ENCODE measurements around the gene FBXW11.

FBXW11 gene

GRCh38 chr5:172006321-172007174 is at the start of gene FBXW11:
Gene FBXW11 (minus strand): TSS chr5:172006638. CDS start chr5:172006502, 136 bp downstream.
- peak; percentile 99 for DNase-seq (ENCODE audit: low read depth)

GRCh38 chr5:172055996-172056395 is 49.6 kb upstream of the FBXW11 start:
- no peak for DNase-seq (ENCODE audit: low read depth)

DNA sequence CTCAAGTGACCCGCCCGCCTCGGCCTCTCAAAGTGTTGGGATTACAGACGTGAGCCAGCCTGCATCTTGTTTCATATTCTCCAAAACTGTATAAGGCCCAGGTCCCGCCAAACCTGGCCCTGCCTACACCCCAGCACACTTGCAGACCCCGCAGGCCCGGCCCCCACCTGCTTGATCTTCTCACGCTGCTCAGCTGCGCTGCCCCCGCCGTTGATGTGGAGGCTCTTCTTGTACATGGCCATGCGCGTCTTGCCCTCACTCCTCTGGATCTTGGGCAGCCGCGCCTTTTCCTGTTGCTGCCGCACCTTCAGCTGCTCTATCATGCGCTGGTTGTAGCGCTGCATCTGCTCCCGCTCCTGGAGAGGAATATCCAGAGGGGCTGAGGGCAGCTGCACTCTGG is 49.0 kb upstream of the FBXW11 start:
- no peak for DNase-seq (ENCODE audit: low read depth)

- no peak for DNase-seq (ENCODE audit: low read depth)
Measured at GRCh38 chr5:172054611-172055153, 48.2 kb upstream of the FBXW11 start.

- DNase-seq (ENCODE audit: low read depth): peak; percentile 48
Measured at GRCh38 chr5:172052450-172053236, 46.2 kb upstream of the FBXW11 start.

DNA sequence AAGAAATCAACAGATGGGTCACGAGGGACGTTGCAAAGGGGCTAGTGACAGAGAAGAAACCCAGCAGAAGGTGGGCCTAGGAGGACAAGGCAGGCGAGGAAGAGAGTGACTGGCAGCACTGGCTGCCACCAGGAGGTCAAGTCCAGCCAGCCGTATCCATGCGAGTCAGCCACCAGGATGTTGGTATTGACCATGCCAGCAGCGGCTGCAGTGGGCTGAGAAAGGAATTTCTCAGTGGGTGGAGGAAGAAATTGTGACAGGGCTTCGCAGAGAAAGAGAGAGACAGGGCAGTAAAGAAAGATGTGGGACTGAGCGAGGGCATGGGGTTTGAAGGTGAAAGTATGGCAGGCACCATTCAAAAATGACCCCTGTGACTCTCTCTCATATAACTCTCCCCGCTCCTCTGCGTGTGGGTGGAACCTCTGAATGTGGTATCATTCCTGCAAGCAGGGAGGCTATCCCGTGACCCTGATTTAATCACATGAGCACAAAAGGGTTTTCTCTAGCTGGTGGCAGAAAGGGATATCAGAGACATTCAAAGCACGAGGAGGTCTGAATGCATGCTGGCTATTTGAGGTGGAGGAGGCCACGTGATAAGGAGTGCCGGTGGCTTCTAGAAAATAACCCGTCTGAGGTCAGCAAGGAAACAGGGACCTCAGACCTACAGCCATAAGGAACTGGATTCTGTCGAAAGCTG is 45.4 kb upstream of the FBXW11 start:
- DNase-seq (ENCODE audit: low read depth): peak; percentile 17

- DNase-seq (ENCODE audit: low read depth): no peak
Measured at GRCh38 chr5:172050080-172050479, 43.6 kb upstream of the FBXW11 start.

DNA sequence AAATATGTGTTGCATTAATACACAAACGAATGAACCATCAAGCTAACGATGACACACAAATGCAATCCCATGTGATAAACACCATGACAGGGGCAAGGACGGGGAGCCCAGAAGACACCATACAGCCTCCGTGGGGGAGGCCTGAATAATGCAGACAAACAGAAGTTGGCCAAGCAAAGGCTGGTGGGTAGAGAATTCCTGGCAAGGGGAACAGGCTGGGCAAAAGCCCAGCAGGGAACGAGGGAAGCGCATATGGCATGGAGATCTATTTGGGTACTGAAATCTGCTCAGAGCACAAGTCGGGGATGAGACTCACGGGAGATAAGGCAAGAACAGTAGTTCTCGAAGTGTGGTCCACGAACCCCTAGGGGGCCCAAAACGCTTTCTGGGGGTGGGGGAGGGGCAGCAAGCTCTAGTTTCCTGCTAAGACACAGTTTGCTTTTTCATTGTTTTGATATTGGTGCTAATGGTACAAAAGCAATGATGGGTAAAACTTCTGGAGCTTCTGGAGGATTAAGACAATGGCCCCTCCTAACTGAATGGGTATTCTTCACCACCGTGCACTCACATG is 42.9 kb upstream of the FBXW11 start:
- no peak for DNase-seq (ENCODE audit: low read depth)

DNA sequence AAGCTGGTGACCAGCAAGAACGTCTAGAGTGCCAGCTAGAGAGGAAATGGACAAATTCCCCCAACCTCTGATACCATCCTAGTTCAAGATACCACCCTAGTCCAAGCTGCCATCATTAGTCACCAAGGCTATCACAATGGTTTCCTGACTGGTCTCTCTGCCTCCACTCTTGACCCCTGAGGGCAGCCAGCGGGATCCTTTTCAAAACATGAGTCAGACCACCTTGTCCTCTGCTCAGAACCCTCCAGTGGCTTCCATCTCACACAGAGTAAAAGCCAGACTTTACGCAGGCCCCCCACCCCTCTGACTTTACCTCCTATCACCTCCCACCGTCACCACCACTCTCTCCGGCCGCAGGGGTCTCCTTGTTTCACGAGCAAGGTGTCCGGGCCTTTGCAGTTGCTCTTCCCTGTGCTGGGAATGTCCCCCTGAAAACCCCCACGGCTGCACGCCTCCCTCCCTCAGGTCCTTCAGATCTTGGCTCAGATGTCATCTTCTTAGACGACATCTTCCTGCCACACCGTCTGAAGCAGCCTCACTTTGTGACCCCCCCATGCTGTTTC is 42.2 kb upstream of the FBXW11 start:
- DNase-seq (ENCODE audit: low read depth): peak; percentile 67

GRCh38 chr5:172048170-172048422 is 41.7 kb upstream of the FBXW11 start:
- no peak for DNase-seq (ENCODE audit: low read depth)

- no peak for DNase-seq (ENCODE audit: low read depth)
Measured at GRCh38 chr5:172046593-172046992, 40.2 kb upstream of the FBXW11 start.

DNA sequence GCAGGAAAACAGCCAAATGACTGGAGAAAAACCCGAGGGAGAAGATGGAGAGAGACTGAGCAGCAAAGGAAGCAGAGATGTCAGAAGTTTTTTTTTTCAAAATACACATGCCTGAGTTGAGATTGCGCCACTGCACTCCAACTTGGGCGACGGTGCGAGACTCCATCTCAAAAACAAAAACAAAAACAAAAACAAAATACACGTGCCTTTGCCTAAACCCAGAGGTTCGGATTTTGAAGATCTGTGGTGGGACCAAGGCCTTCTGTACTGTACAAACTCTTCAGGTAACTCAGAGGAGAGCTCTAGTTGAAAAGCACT is 38.8 kb upstream of the FBXW11 start:
- no peak for DNase-seq (ENCODE audit: low read depth)

GRCh38 chr5:172044631-172045314 is 38.3 kb upstream of the FBXW11 start:
- DNase-seq (ENCODE audit: low read depth): no peak

DNA sequence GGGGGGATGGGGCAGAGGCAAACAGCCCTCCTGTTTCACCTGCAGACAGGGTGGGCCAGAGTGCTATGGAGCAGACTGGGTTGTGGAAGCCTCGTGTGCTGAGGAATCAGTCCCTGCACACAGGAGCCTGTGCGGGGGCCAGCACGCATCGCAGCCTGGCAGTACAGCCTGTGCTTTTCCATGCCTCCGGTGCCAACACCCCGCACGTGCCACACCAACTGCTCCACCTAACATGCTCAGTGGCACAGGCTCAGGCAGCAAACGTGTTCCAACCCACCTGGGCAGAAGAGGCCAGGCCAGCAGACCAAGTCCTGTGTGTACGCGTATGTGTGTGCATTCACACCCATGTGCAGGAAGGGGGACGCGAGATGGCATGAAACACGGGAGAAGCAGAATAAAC is 37.4 kb upstream of the FBXW11 start:
- no peak for DNase-seq (ENCODE audit: low read depth)

GRCh38 chr5:172042183-172042582 is 35.7 kb upstream of the FBXW11 start:
- no peak for DNase-seq (ENCODE audit: low read depth)

DNA sequence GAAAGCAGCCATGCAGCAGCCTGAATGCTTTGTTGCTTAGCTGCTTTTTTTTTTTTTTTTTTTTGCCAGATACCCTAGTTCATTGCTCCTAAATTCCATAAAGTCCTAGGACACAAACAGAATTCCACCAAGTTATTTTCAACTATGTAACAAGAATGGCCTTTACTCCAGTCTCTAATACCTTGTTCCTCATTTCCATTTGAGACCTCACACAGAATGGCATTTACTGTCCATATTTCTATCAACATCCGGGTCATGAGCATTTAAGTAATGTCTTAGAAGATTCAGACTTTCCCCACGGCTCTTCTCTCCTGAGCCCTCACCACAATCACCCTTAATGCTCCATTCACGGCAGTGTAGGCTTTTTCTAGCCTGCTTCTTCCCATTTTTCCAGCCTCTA is 31.7 kb upstream of the FBXW11 start:
- no peak for DNase-seq (ENCODE audit: low read depth)

DNA sequence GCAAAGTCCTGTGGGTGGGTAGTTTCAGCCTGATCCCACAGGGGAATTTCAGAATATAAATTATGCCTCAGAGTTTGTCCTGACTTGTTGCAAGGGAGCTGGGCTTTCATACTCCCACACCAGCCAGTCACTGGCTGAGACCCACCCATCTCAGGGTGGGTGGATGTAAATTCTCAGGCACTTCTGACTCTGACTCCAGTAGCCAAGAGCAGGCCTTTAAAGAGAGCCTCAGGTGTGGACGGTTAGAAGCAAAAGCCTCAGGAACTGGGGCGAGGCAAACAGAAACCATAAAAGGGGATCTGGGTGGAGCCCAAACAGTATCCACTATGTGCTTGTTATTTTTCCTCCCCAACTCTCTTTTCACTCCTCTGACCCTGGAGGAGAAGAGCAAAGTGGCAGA is 28.6 kb upstream of the FBXW11 start:
- no peak for DNase-seq (ENCODE audit: low read depth)

DNA sequence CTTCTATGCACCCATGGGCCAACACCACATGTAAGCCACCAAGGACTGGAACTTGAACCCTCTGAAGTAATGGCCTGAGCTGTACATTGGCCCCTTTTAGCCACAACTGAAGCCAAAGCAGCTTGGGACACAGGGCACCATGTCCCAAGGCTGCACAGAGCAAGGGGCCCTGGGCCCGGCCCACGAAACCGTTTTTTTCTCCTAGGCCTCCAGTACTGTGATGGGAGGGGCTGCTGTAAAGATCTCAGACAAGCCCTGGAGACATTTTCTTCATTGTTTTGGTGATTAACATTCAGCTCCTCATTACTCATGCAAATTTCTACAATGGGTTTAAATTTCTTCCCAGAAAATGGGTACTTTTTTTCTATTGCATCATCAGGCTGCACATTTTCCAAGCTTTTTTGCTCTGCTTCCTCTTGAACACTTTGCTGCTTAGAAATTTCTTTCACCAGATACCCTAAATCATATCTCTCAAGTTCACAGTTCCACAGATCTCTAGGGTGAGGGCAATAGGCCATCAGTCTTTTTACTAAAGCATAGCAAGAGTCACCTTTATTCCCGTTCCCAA is 25.5 kb upstream of the FBXW11 start:
- DNase-seq (ENCODE audit: low read depth): no peak

DNA sequence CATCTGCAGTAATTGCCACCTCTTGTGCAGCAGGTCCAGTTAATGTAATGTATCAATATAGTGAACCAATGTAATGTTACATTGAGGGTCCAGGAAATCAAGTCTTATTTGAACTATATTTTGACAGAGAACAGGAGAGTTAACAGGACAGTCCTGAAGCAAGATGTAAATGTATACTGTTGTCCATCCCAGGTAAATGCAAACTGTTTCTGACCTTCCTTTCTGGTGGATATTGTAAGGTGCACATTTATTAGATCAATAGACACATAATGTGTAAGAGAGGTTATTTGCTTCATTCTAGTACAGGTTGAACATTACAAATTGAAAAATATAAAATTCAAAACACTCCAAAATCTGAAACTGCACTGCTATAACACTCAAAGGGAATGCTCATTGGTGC is 23.4 kb upstream of the FBXW11 start:
- DNase-seq (ENCODE audit: low read depth): no peak

GRCh38 chr5:172028167-172028566 is 21.7 kb upstream of the FBXW11 start:
- no peak for DNase-seq (ENCODE audit: low read depth)

GRCh38 chr5:172020110-172020786 is 13.8 kb upstream of the FBXW11 start:
- DNase-seq (ENCODE audit: low read depth): peak; percentile 33
